ENCODE results near the gene ATP10B.
A peak's percentile ranks its signal among the peaks of the same experiment; 100 is the strongest.
"Not testable (repeated sequence)": the region's sequence is repeated elsewhere in the genome, so short reads cannot be mapped to it uniquely, and the experiment has no call there.

ATP10B gene

GRCh38 chr5:160835376-160835775, 16.6 kb downstream of the ATP10B start:
- DNase-seq = no peak
- intact Hi-C loops (cut with DNase I) = no loop called here

- intact Hi-C loops (cut with DNase I) = no loop called here
Measured at GRCh38 chr5:160833806-160834205, 18.2 kb downstream of the ATP10B start.

GRCh38 chr5:160831801-160832200, 20.2 kb downstream of the ATP10B start:
- intact Hi-C loops (cut with DNase I) = no loop called here
- DNase-seq = no peak

More at GRCh38 chr5:160833806-160834205, 18.2 kb downstream of the ATP10B start:
- no peak for DNase-seq

- DNase-seq = no peak
- intact Hi-C loops (cut with DNase I) = no loop called here
Measured at GRCh38 chr5:160824301-160825001, 27.6 kb downstream of the ATP10B start.

- peak in 1 of 10 donors; percentile 57 for DNase-seq
- intact Hi-C loops (cut with DNase I) = not testable (repeated sequence)
Measured at GRCh38 chr5:160812996-160813395, 39.0 kb downstream of the ATP10B start.

GRCh38 chr5:160805376-160805775, 46.6 kb downstream of the ATP10B start:
- peak in 1 of 10 donors; percentile 39 for DNase-seq
- intact Hi-C loops (cut with DNase I) = no loop called here

GRCh38 chr5:160802592-160802991, 49.4 kb downstream of the ATP10B start:
- DNase-seq = peak in 5 of 10 donors; percentile 32 to 87 (median 38)
- intact Hi-C loops (cut with DNase I) = loop anchor here (5.0 kb wide), 1 partner anchor 45 kb away; no protein-coding TSS in a partner anchor

GRCh38 chr5:160800375-160801275, 51.4 kb downstream of the ATP10B start:
- intact Hi-C loops (cut with DNase I) = loop anchor here (5.0 kb wide), 1 partner anchor 47 kb away; no protein-coding TSS in a partner anchor
- no peak for DNase-seq

GRCh38 chr5:160799184-160799583, 52.8 kb downstream of the ATP10B start:
- no peak for DNase-seq
- intact Hi-C loops (cut with DNase I) = no loop called here

- DNase-seq = peak in 3 of 10 donors; percentile 49 to 70 (median 62)
- intact Hi-C loops (cut with DNase I) = no loop called here
Measured at GRCh38 chr5:160797020-160797419, 55.0 kb downstream of the ATP10B start.

- intact Hi-C loops (cut with DNase I) = no loop called here
- DNase-seq = no peak
Measured at GRCh38 chr5:160793530-160793899, 58.5 kb downstream of the ATP10B start.

- intact Hi-C loops (cut with DNase I) = no loop called here
- DNase-seq = no peak
Measured at GRCh38 chr5:160792732-160793529, 59.1 kb downstream of the ATP10B start.

- intact Hi-C loops (cut with DNase I) = no loop called here
- DNase-seq = peak in 1 of 10 donors; percentile 33
Measured at GRCh38 chr5:160792281-160792680, 59.7 kb downstream of the ATP10B start.

- intact Hi-C loops (cut with DNase I) = loop anchor here (5.0 kb wide), 1 partner anchor 112 kb away; no protein-coding TSS in a partner anchor
- DNase-seq = no peak
Measured at GRCh38 chr5:160789219-160789859, 62.7 kb downstream of the ATP10B start.

- intact Hi-C loops (cut with DNase I) = loop anchor here (5.0 kb wide), 1 partner anchor 111 kb away; no protein-coding TSS in a partner anchor
Measured at GRCh38 chr5:160788102-160788660, 63.8 kb downstream of the ATP10B start.

GRCh38 chr5:160787240-160787639, 64.8 kb downstream of the ATP10B start:
- intact Hi-C loops (cut with DNase I) = loop anchor here (5.0 kb wide), 1 partner anchor 110 kb away; no protein-coding TSS in a partner anchor
- peak in 2 of 10 donors; percentile 63 to 79 for DNase-seq

More at GRCh38 chr5:160788102-160788660, 63.8 kb downstream of the ATP10B start:
- peak in 1 of 10 donors; percentile 41 for DNase-seq

- DNase-seq = peak in 5 of 10 donors; percentile 31 to 85 (median 52)
- intact Hi-C loops (cut with DNase I) = no loop called here
Measured at GRCh38 chr5:160774666-160775315, 77.2 kb downstream of the ATP10B start.

- no peak for DNase-seq
- intact Hi-C loops (cut with DNase I) = no loop called here
Measured at GRCh38 chr5:160773646-160774410, 78.2 kb downstream of the ATP10B start.

Data from posterior cingulate gyrus (tissue), 11 donors.